ENCODE measurements around the gene TPSAB1.
A peak's percentile ranks its signal among the peaks of the same experiment; 100 is the strongest.
"Not testable (repeated sequence)": the region's sequence is repeated elsewhere in the genome, so short reads cannot be mapped to it uniquely, and the experiment has no call there.

TPSAB1 gene

GRCh38 chr16:1240436-1240835 lies at the start of gene TPSAB1:
TPSAB1 (plus strand) TSS chr16:1240705; CDS start chr16:1240939, 234 bp downstream.
- DNase-seq; intact Hi-C loops (cut with DNase I): not testable (repeated sequence)

GRCh38 chr16:1190789-1191188 lies 49.7 kb upstream of the TPSAB1 start:
- intact Hi-C loops (cut with DNase I); DNase-seq: not testable (repeated sequence)

GRCh38 chr16:1192384-1193073 lies 48.0 kb upstream of the TPSAB1 start:
- intact Hi-C loops (cut with DNase I): no loop called here
- DNase-seq: no peak

- intact Hi-C loops (cut with DNase I): no loop called here
- peak in 9 of 42 donors; percentile 20 to 58 (median 33) for DNase-seq
Measured at GRCh38 chr16:1193143-1193824, 47.2 kb upstream of the TPSAB1 start.

GRCh38 chr16:1193825-1194581 lies 46.5 kb upstream of the TPSAB1 start:
- DNase-seq: peak in 1 of 42 donors; percentile 37
- intact Hi-C loops (cut with DNase I): no loop called here

- peak in 3 of 42 donors; percentile 27 to 57 (median 36) for DNase-seq
- intact Hi-C loops (cut with DNase I): no loop called here
Measured at GRCh38 chr16:1194665-1195392, 45.7 kb upstream of the TPSAB1 start.

- intact Hi-C loops (cut with DNase I): no loop called here
- DNase-seq: no peak
Measured at GRCh38 chr16:1195393-1195666, 45.2 kb upstream of the TPSAB1 start.

GRCh38 chr16:1196494-1196893 lies 44.0 kb upstream of the TPSAB1 start:
- DNase-seq: peak in 3 of 42 donors; percentile 37 to 49 (median 45)
- intact Hi-C loops (cut with DNase I): no loop called here

GRCh38 chr16:1197237-1197866 lies 43.2 kb upstream of the TPSAB1 start:
- intact Hi-C loops (cut with DNase I): no loop called here
- no peak for DNase-seq

GRCh38 chr16:1198194-1198593 lies 42.3 kb upstream of the TPSAB1 start:
- DNase-seq: no peak
- intact Hi-C loops (cut with DNase I): no loop called here

GRCh38 chr16:1198671-1199346 lies 41.7 kb upstream of the TPSAB1 start:
- intact Hi-C loops (cut with DNase I): not testable (repeated sequence)

GRCh38 chr16:1199347-1200013 lies 41.0 kb upstream of the TPSAB1 start:
- DNase-seq: no peak
- intact Hi-C loops (cut with DNase I): no loop called here

More at GRCh38 chr16:1198671-1199346, 41.7 kb upstream of the TPSAB1 start:
- DNase-seq: not testable (repeated sequence)

- intact Hi-C loops (cut with DNase I): no loop called here
- DNase-seq: peak in 28 of 42 donors; percentile 27 to 76 (median 48)
Measured at GRCh38 chr16:1200014-1200627, 40.4 kb upstream of the TPSAB1 start.

GRCh38 chr16:1201444-1201843 lies 39.1 kb upstream of the TPSAB1 start:
- intact Hi-C loops (cut with DNase I): no loop called here
- DNase-seq: peak in 34 of 42 donors; percentile 11 to 82 (median 49)

- no peak for DNase-seq
- intact Hi-C loops (cut with DNase I): no loop called here
Measured at GRCh38 chr16:1202274-1202673, 38.2 kb upstream of the TPSAB1 start.

GRCh38 chr16:1204933-1205332 lies 35.6 kb upstream of the TPSAB1 start:
- DNase-seq: peak in 3 of 42 donors; percentile 31 to 54 (median 50)
- intact Hi-C loops (cut with DNase I): no loop called here

GRCh38 chr16:1206326-1206725 lies 34.2 kb upstream of the TPSAB1 start:
- no peak for DNase-seq
- intact Hi-C loops (cut with DNase I): no loop called here

All from head of caudate nucleus (tissue), 42 donors.